Colonic mucosa (tissue), 4 donors: ENCODE data around the gene RFWD3. TPM values are rescaled to one million over a fixed set of nuclear protein-coding genes. Genes with fewer than 3 reads are reported as not detected.
A peak's percentile ranks its signal among the peaks of the same experiment; 100 is the strongest.

Source experiments
- DNase-seq: peaks from one replicate; pipeline ENCODE4 v3.0.0-alpha.2; 2020
- H3K27ac ChIP-seq: fragments of 200-600 bp; one replicate; pipeline ENCODE4 v1.8.0; 2021
- H3K27me3 ChIP-seq: fragments of 200-600 bp; one replicate; pipeline ENCODE4 v1.8.0; 2021
- H3K36me3 ChIP-seq: fragments of 200-600 bp; one replicate; pipeline ENCODE4 v1.8.0; 2021
- H3K4me1 ChIP-seq: fragments of 200-600 bp; one replicate; pipeline ENCODE4 v1.8.0; 2021; ENCODE audit warnings: mild to moderate bottlenecking
- H3K4me3 ChIP-seq: fragments of 200-600 bp; one replicate; pipeline ENCODE4 v1.8.0; 2021
- H3K9ac ChIP-seq, 2 donors: one replicate each; pipeline ENCODE4 v1.7.0; 2013; ENCODE audit warnings: control low read depth in 2 of 2, low read depth in 2 of 2, low read length in 2 of 2
- H3K9me3 ChIP-seq: fragments of 200-600 bp; one replicate; pipeline ENCODE4 v1.8.0; 2021
- intact Hi-C: fragments of 100-400 bp; cut with DNase I; formaldehyde crosslinking; loops from one replicate; pipeline ENCODE4 v1.14.1; 2022
- total RNA-seq, 2 donors: library from RNA; stranded (reverse); fragmentation: NEBNext Ultra II Directional in 1 of 2; extraction: Animal tissue kit (Norgen Biotek cat#: 25700) in 1 of 2; gene quantifications; one replicate each; pipeline ENCODE4 v1.2.1, GENCODE V29; 2021
- TF ChIP-seq, protein P1 (sequence below): fragments of 200-600 bp; IDR thresholded peaks from one replicate; pipeline ENCODE4 v1.8.0; 2022; ENCODE audit warnings: antibody characterized with exemption, mild to moderate bottlenecking
- donor health status: healthy.
- donor health status: DM: no; HTN: no; CAD: no.
- donor health status: DM: no; HTN: no; CAD: no.

The RFWD3 gene
- total RNA-seq, 2 donors from 2014 or later: 23.2 to 45.7 TPM

GRCh38 chr16:74698222-74698621 lies 31.5 kb upstream of the RFWD3 start:
- Histone ChIP-seq H3K9ac (peak overlapping the region in 1 of 2 donors; percentile 55), H3K9me3 (no peaks in the 10 kb centered on the region), H3K36me3 (no peaks in the 10 kb centered on the region), H3K4me1 (no peaks in the 10 kb centered on the region), H3K27me3 (no peaks in the 10 kb centered on the region), H3K27ac (no peak overlapping the region), H3K4me3 (no peak overlapping the region)
- no peak for DNase-seq
- intact Hi-C loops: no loop called here
- TF ChIP-seq, protein P1, sequence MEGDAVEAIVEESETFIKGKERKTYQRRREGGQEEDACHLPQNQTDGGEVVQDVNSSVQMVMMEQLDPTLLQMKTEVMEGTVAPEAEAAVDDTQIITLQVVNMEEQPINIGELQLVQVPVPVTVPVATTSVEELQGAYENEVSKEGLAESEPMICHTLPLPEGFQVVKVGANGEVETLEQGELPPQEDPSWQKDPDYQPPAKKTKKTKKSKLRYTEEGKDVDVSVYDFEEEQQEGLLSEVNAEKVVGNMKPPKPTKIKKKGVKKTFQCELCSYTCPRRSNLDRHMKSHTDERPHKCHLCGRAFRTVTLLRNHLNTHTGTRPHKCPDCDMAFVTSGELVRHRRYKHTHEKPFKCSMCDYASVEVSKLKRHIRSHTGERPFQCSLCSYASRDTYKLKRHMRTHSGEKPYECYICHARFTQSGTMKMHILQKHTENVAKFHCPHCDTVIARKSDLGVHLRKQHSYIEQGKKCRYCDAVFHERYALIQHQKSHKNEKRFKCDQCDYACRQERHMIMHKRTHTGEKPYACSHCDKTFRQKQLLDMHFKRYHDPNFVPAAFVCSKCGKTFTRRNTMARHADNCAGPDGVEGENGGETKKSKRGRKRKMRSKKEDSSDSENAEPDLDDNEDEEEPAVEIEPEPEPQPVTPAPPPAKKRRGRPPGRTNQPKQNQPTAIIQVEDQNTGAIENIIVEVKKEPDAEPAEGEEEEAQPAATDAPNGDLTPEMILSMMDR: no peak

GRCh38 chr16:74695450-74696422 lies 29.1 kb upstream of the RFWD3 start:
- no peak overlapping the region for H3K27ac ChIP-seq
- H3K9ac ChIP-seq: no peak overlapping the region
- H3K36me3 ChIP-seq: no peaks in the 10 kb centered on the region
- H3K4me3 ChIP-seq: peak overlapping the region; percentile 29
- peak; percentile 86 for DNase-seq
- TF ChIP-seq, protein P1: no peak
- H3K9me3 ChIP-seq: no peaks in the 10 kb centered on the region
- no peaks in the 10 kb centered on the region for H3K4me1 ChIP-seq
- no peaks in the 10 kb centered on the region for H3K27me3 ChIP-seq
- intact Hi-C loops: no loop called here

DNA sequence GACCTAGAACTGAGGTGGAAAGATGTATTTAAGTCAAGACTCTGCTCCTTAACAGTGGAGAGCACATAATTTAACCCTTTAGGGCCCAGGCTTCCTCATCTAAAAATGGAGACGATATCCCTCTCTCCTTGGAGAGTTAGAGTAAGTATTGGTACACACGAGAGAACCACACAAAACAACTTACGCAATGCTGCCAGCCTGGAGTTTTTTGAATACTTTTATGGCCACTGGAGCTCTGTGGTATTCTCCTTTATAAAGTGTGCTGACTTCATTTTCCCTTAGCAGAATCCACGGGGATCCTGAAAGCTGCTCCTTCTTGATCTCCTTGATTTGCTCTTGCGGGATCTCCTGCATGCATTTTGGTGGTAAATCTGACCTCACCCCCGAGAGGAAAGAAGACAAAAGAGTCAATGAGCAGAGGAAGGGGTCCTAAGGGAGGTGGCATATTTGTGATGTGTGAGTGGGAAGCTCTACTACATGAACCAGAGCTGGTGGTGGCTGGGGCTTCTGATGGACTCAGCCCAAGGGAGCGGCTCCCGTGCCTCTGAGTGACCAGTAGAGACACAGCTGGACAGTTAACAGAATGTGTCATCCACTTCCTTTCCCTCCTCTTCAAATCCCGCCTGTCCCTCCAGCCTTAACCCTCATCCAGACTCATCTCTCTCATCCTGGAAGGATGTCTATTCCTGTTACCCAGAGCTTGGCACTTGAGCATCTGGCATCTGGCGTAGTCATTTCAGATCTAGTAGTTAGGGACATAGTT lies 24.6 kb upstream of the RFWD3 start:
- H3K36me3 ChIP-seq: no peaks in the 10 kb centered on the region
- TF ChIP-seq, protein P1: no peak

GRCh38 chr16:74682556-74682955 lies 15.9 kb upstream of the RFWD3 start:
- H3K4me1 ChIP-seq: no peaks in the 10 kb centered on the region
- no peak overlapping the region for H3K4me3 ChIP-seq
- H3K9ac ChIP-seq: no peak overlapping the region
- no peaks in the 10 kb centered on the region for H3K9me3 ChIP-seq
- TF ChIP-seq, protein P1: no peak
- peaks cover 3% of the 10 kb centered on the region for H3K36me3 ChIP-seq
- DNase-seq: no peak
- no peaks in the 10 kb centered on the region for H3K27me3 ChIP-seq
- H3K27ac ChIP-seq: no peak overlapping the region
- intact Hi-C loops: no loop called here

More for the DNA sequence above, 24.6 kb upstream of the RFWD3 start:
- no peak overlapping the region for H3K9ac ChIP-seq
- intact Hi-C loops: no loop called here
- H3K9me3 ChIP-seq: no peaks in the 10 kb centered on the region
- H3K4me1 ChIP-seq: no peaks in the 10 kb centered on the region
- H3K27ac ChIP-seq: no peak overlapping the region
- no peaks in the 10 kb centered on the region for H3K27me3 ChIP-seq
- DNase-seq: no peak
- no peak overlapping the region for H3K4me3 ChIP-seq

- H3K36me3 ChIP-seq: peaks cover 3% of the 10 kb centered on the region
- intact Hi-C loops: no loop called here
Measured at GRCh38 chr16:74680681-74681080, 14.0 kb upstream of the RFWD3 start.

More at GRCh38 chr16:74680681-74681080, 14.0 kb upstream of the RFWD3 start:
- Histone ChIP-seq H3K4me3 (no peak overlapping the region), H3K9ac (no peak overlapping the region), H3K9me3 (no peaks in the 10 kb centered on the region), H3K27ac (no peak overlapping the region), H3K27me3 (no peaks in the 10 kb centered on the region), H3K4me1 (no peaks in the 10 kb centered on the region)
- DNase-seq: no peak
- TF ChIP-seq, protein P1: no peak
